GM18951 (cell line): ENCODE measurements around the gene SLC25A28.
A peak's percentile ranks its signal among the peaks of the same experiment; 100 is the strongest.

Source experiments
- POLR2A ChIP-seq: IDR thresholded peaks from 4 replicates; pipeline ENCODE4 v1.6.1; 2011; ENCODE audit warnings: mild to moderate bottlenecking; ENCODE audit not compliant: insufficient read length, insufficient read depth; ENCODE audit errors: extremely low read depth
- in situ Hi-C: fragments of 300-500 bp; cut with MboI; formaldehyde crosslinking; loops from one replicate; pipeline ENCODE4 v1.12.0; 2022; ENCODE audit warnings: low sequenced_read_pairs, mixed read lengths, inconsistent platforms; ENCODE audit not compliant: unreplicated experiment

SLC25A28 gene, protein sequence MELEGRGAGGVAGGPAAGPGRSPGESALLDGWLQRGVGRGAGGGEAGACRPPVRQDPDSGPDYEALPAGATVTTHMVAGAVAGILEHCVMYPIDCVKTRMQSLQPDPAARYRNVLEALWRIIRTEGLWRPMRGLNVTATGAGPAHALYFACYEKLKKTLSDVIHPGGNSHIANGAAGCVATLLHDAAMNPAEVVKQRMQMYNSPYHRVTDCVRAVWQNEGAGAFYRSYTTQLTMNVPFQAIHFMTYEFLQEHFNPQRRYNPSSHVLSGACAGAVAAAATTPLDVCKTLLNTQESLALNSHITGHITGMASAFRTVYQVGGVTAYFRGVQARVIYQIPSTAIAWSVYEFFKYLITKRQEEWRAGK

GRCh38 chr10:99619851-99620710 lies at the start of gene SLC25A28:
TSS of gene SLC25A28 (minus strand) at chr10:99620439. CDS start at chr10:99620335, 104 bp downstream.
- in situ Hi-C loops, result loop anchor here (5.0 to 10.0 kb wide), 2 partner anchors 183 to 225 kb away; no protein-coding TSS in a partner anchor
- TF ChIP-seq POLR2A, result no peak

DNA sequence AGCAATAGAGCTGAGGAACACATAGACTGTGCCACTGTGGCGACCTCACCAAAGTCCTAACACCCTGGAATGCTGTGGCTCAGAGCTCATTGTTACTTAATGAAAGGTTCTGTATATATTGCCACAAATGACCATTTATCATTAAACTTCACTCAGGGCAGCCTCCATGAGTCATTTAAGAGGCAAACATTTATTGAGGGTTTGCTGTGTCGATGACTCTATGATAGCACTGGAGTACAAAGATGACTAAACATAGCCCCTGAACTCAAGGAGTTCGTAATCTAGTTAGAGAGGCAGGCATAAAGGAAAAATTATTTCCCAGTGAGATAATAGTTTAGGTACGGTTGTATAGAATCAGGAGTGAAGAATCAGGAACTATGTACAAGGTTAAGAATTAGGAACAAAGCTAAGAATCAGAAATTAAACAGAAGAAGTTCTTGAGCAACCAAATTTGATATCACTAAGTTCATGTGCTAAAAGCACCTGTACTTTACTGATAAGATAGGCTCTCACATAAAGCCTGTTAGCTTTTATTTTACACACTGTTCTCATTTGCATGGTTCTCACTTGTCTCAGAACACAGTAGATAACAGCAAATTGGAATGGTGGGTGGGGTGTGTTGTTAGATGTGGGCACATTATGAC lies 47.0 kb upstream of the SLC25A28 start:
- in situ Hi-C loops, result no loop called here
- TF ChIP-seq POLR2A, result no peak

- TF ChIP-seq POLR2A, result no peak
- in situ Hi-C loops, result no loop called here
Measured at GRCh38 chr10:99665304-99665703, 45.1 kb upstream of the SLC25A28 start.

GRCh38 chr10:99661377-99661763 lies 41.1 kb upstream of the SLC25A28 start:
- in situ Hi-C loops, result no loop called here
- TF ChIP-seq POLR2A, result no peak

DNA sequence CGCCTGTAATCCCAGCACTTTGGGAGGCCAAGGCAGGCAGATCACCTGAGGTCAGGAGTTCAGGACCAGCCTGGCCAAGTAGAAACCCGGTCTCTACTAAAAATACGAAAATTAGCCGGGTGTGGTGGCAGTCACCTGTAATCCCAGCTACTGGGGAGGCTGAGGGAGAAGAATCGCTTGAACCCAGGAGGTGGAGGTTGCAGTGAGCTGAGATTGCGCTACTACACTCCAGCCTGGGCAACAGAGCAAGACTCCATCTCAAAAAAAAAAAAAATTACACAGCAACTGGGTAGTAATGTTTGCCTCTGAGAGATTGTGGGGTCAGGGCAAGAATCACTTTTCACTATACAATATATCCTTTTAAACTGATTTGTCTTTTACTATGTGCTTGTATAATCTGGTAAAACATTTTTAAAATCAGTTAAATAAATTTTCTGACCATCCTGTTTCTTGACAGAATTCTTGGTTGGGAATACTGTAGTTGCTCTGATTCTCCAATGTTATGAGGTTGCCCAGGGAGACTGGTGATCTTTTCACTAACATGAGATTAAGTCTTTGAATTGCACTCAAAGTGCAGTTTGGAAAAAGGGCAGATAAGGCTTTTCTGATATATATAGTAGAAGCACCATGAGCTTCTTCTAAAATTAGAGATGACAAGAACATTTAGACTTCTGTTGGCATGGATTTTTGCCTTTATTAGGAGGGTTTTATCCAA lies 40.6 kb upstream of the SLC25A28 start:
- no peak for TF ChIP-seq POLR2A
- in situ Hi-C loops, result no loop called here

DNA sequence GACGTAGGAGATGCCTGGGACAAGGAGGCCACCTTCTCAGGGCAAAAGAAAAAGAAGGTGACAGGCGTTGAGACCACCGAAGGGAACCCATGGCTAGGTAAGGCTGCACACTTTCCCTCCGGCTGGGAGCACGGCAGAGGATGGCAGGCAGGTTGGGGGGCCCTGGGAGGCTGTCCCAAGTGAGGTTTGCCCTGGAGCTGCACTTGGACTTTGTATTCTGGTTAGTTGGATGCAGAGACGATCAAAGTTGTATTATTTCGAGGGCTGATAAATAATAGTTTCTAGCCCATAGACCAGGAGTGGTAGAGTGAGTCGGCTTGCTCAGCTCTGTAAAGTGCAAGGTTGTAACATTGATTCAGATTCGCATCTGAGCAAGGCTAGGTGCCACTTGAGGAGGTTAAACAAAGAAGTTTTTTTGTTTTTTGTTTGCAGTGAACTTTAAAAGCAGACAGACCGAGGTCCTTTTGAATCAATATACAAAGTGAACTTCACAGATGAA lies 39.7 kb upstream of the SLC25A28 start:
- no peak for TF ChIP-seq POLR2A
- in situ Hi-C loops, result no loop called here

DNA sequence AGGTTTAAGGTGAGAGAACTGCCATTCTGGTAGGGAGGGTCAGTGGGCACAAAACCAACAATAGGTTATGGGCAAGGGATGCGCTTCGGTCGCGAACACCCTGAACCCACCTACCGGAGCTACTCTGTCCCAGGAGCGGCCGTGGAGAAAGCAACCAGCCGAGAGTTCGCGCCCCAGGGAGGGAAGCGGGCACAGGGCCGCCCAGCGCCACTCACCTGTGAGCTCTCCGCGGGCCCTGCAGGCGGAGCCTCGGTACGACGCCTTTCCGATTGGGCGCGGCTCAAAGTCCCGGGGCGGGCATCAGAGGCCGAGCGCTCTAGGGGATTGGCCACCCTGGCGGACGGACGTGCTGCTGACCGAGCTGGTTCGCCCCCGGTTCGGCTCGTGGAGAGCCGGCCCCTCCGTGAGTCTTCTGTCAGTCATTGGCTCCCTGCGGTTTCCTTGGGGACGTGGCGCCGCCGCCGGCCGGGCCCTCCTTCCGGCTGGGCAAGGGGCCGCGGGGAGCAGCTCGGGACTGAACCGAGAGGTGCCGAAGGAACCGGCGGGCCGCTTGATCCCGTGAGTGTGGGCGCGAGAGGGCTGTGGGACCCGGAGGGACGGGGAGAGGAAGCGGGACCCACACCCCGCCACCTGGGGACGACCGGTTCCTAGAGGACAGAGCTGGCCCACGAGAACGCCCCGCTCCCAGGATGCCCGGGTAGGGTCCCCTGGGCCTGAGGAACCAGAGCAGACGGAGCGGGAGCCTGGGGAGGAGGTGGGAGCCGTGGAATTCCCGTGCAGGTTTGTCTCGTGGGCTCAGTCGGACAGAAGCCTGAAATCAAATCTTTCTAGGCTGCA lies 39.0 kb upstream of the SLC25A28 start, which contains the start of gene ENTPD7:
Gene ENTPD7 (plus strand): TSS at position 479 of the 837 bp plus-strand sequence. CDS start 448 bp downstream, outside the sequence.
- in situ Hi-C loops, result no loop called here
- peak; percentile 80 for TF ChIP-seq POLR2A

- no peak for TF ChIP-seq POLR2A
- in situ Hi-C loops, result no loop called here
Measured at GRCh38 chr10:99658622-99659030, 38.4 kb upstream of the SLC25A28 start.

- in situ Hi-C loops, result no loop called here
- no peak for TF ChIP-seq POLR2A
Measured at GRCh38 chr10:99656199-99657064, 36.2 kb upstream of the SLC25A28 start.

DNA sequence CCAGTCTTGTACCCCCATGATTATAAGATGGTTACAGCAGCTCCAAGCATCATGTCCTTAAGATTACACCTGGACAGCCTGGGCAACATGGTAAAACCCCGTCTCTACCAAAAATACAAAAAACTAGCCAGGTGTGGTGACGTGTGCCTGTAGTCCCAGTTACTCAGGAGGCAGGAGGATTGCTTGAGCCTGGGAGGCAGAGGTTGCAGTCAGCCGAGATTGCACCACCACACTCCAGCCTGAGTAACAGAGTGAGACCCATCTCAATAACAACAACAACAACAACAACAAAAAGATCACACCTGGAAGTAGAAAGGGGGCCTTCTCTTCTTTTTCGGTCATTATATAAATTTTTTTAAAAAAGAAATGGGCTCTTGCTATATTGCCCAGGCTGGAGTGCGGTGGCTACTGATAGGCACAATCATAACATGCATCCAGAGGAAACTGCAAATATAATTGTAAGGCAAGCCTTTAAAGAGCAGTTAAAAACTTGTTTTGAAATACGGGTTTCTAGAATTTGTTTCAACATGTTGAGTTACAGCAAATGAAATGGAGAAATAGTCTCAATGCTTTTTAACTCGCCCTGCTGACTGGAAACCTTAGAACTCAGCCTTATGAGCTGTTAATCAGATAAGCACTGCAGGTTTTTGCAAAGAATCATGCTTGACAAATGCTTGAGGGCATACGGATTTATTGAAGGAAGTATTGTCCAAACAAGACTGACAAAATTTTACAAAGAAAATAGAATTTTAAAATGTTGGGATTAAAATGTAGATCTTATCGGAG lies 34.3 kb upstream of the SLC25A28 start:
- no peak for TF ChIP-seq POLR2A
- in situ Hi-C loops, result no loop called here
